ENCODE measurements around the gene SRCAP.

Gene SRCAP

GRCh38 chr16:30785126-30786106 lies 86.4 kb downstream of the SRCAP start:
- no peak for DNase-seq (ENCODE audit: low read depth)
- TF ChIP-seq, protein P1, sequence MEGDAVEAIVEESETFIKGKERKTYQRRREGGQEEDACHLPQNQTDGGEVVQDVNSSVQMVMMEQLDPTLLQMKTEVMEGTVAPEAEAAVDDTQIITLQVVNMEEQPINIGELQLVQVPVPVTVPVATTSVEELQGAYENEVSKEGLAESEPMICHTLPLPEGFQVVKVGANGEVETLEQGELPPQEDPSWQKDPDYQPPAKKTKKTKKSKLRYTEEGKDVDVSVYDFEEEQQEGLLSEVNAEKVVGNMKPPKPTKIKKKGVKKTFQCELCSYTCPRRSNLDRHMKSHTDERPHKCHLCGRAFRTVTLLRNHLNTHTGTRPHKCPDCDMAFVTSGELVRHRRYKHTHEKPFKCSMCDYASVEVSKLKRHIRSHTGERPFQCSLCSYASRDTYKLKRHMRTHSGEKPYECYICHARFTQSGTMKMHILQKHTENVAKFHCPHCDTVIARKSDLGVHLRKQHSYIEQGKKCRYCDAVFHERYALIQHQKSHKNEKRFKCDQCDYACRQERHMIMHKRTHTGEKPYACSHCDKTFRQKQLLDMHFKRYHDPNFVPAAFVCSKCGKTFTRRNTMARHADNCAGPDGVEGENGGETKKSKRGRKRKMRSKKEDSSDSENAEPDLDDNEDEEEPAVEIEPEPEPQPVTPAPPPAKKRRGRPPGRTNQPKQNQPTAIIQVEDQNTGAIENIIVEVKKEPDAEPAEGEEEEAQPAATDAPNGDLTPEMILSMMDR (conservative IDR thresholded peaks at IDR 0.05; ENCODE audit: low read length): no peak
- H3K4me3 ChIP-seq (ENCODE audit: low read length): peak overlapping the region; percentile 95

- peak overlapping the region; percentile 95 for H3K4me3 ChIP-seq (ENCODE audit: low read length)
- TF ChIP-seq, protein P1 (conservative IDR thresholded peaks at IDR 0.05; ENCODE audit: low read length): no peak
- DNase-seq (ENCODE audit: low read depth): peak; percentile 67
These were observed 87.4 kb downstream of the SRCAP start for GRCh38 chr16:30786115-30786935.

DNA sequence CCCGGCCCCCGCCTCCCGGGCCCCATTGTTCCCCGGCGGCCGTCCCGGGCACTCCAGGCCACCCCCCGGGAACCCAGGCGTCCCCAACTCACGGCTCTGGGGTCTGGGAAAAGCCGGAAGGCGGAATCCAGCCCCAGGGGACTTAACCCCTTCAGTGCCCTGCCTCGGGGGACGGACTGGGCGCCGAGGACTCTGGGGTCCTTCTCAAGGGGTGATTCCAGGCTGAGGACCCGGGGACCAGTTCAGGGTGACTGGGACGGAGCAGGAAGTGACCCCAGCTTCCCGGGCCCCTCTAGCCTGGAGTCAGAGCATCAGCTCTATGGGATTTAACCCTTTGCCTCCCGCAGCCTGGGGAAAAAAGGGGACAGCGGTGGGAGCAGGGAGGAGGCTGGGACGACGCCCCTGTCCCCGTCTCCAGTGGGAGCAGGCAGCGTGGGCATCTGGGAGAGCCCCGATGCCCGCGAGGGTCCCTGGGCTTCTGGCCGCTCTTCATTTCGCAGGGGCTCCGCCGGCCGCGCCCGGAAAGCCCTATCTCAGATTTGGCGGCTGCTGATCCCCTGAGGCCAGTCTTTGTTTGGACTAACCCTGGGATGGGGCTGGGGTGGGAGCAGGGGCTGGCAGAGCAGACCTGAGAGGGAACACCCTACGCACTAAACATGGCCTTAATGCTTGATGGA lies 88.1 kb downstream of the SRCAP start, which contains the start of gene ZNF629:
Gene ZNF629, minus strand, starts transcription at position 270 of the 677 bp plus-strand sequence. CDS start 2,723 bp downstream, outside the sequence.
- TF ChIP-seq, protein P1 (conservative IDR thresholded peaks at IDR 0.05; ENCODE audit: low read length): no peak
- peak within 1 kb of the TSS; percentile 95 for H3K4me3 ChIP-seq (ENCODE audit: low read length)
- peak; percentile 72 for DNase-seq (ENCODE audit: low read depth)

- TF ChIP-seq, protein P1 (conservative IDR thresholded peaks at IDR 0.05; ENCODE audit: low read length): no peak
- peak overlapping the region; percentile 95 for H3K4me3 ChIP-seq (ENCODE audit: low read length)
- DNase-seq (ENCODE audit: low read depth): no peak
These were observed 88.8 kb downstream of the SRCAP start for GRCh38 chr16:30787613-30788378.

Data from AG10803 (cell line).